Measurements from ENCODE around the gene GLCCI1.

DNA sequence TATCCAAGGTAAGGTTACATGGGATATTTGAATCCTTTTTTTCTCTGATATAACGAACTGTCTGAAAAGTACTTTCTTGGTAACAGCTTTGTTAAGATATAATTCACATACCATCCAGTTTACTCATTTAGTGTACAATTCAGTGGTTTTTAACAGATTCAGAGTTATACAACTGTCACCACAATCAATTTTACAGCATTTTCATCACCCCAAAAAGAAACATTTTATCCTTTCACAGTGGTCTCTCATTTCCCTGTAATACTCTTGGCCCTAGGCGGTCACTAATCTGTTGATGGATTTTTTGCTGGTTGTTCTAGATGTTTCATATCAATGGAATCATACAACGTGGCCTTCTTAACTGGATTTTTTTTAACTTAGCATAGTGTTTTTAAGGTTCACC lies 91.6 kb downstream of the GLCCI1 start:
- TF ChIP-seq, protein P1, sequence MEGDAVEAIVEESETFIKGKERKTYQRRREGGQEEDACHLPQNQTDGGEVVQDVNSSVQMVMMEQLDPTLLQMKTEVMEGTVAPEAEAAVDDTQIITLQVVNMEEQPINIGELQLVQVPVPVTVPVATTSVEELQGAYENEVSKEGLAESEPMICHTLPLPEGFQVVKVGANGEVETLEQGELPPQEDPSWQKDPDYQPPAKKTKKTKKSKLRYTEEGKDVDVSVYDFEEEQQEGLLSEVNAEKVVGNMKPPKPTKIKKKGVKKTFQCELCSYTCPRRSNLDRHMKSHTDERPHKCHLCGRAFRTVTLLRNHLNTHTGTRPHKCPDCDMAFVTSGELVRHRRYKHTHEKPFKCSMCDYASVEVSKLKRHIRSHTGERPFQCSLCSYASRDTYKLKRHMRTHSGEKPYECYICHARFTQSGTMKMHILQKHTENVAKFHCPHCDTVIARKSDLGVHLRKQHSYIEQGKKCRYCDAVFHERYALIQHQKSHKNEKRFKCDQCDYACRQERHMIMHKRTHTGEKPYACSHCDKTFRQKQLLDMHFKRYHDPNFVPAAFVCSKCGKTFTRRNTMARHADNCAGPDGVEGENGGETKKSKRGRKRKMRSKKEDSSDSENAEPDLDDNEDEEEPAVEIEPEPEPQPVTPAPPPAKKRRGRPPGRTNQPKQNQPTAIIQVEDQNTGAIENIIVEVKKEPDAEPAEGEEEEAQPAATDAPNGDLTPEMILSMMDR (IDR thresholded peaks at IDR 0.05): no peak
- no peak for TF ChIP-seq POLR2A (IDR thresholded peaks at IDR 0.05)

Data from right lobe of liver (tissue), 4 donors.